ENCODE measurements around the gene TTLL3.
"Not testable (repeated sequence)": the region's sequence is repeated elsewhere in the genome, so short reads cannot be mapped to it uniquely, and the experiment has no call there.

The TTLL3 gene

GRCh38 chr3:9809615-9810432, at the start of gene TTLL3:
Gene TTLL3, plus strand, starts transcription at chr3:9810262. Its CDS starts 400 bp downstream, at chr3:9810662.
- DNase-seq (ENCODE audit: low spot score), result peak; percentile 59

- no peak for DNase-seq (ENCODE audit: low spot score)
Measured at GRCh38 chr3:9760779-9761505, 49.1 kb upstream of the TTLL3 start.

- DNase-seq (ENCODE audit: low spot score), result no peak
Measured at GRCh38 chr3:9761919-9762318, 48.1 kb upstream of the TTLL3 start.

DNA sequence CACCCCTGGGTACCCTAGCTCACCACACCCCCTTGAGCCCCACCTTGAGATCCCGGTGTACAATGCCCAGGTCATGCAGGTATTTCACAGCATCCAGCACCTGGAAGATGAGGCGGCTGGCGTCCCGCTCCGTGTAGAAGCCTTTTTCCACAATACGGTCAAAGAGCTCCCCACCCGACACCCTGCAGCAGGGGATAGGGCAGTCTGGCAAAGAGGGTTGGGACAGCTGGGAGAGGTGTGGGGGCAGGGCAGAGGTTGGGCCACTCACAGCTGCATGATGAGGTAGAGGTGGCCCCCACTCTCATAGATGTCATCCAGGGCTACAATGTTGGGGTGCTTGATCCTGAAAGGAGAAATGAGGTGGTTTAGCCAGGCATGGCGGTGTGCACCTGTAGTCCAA, 47.2 kb upstream of the TTLL3 start:
- DNase-seq (ENCODE audit: low spot score), result no peak

DNA sequence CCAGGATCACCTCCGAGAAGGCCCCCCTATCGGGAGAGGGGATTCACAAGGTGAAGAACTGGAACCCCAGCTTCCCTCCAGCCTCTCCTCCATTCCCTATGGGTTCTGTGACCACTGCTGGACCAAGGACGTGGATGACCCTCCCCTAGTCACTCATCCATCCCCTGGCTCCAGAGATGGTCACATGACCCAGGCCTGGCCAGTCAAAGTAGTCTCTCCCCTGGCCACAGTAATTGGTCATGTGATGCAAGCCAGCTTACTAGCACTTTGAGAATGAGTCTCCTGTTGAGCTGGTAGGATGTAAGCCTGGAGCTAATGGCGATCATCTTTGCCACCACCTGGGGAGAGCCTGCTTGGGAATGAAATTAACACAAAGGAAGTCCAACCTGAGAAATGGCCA, 44.2 kb upstream of the TTLL3 start:
- DNase-seq (ENCODE audit: low spot score), result no peak

DNA sequence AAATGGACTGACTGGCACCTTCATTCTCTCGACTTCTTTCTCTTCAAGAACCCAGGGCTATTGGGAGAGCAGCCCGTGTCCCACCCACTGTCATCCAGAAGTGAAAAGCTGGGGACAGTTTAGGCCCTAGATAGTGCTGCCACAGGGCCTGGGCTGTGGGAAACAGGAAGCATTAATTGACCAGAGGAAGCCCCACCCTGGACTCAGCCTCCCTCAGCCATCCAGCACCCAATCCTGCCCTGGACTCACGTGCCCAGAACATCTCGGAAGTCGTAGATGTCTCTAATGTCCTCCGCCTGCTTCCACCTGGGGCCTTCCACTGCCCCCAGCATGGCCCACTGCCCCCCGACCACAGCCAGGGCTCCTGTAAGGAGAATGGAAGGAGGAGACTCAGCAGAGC, 42.6 kb upstream of the TTLL3 start:
- DNase-seq (ENCODE audit: low spot score), result no peak

- no peak for DNase-seq (ENCODE audit: low spot score)
Measured at GRCh38 chr3:9768141-9768775, 41.8 kb upstream of the TTLL3 start.

- DNase-seq (ENCODE audit: low spot score), result no peak
Measured at GRCh38 chr3:9769012-9769411, 41.0 kb upstream of the TTLL3 start.

GRCh38 chr3:9769426-9770275, 40.4 kb upstream of the TTLL3 start, which contains the start of gene CAMK1:
Gene CAMK1, minus strand, starts transcription at chr3:9769947. Its CDS starts 2,198 bp downstream, at chr3:9767749.
- DNase-seq (ENCODE audit: low spot score), result no peak

GRCh38 chr3:9770276-9770812, 39.7 kb upstream of the TTLL3 start:
- no peak for DNase-seq (ENCODE audit: low spot score)

DNA sequence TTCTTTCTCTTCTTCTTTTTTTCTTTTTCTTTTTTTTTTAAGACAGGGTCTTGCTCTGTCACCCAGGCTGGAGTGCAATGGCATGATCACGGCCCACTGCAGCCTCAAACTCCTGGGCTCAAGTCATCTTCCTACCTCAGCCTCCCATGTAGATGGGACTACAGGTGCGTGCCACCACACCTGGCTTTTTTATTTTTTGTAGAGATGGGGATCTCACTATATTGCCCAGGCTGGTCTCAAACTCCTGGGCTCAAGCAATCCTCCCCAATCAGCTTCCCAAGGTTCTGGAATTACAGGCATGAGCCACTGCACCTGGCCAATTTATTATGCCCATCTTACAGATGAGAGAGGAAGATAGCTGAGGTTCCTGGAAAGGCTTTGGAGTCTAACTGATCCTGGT, 39.1 kb upstream of the TTLL3 start:
- DNase-seq (ENCODE audit: low spot score), result not testable (repeated sequence)

- no peak for DNase-seq (ENCODE audit: low spot score)
Measured at GRCh38 chr3:9776896-9777693, 33.0 kb upstream of the TTLL3 start.

GRCh38 chr3:9777694-9778021, 32.4 kb upstream of the TTLL3 start:
- DNase-seq (ENCODE audit: low spot score), result no peak

DNA sequence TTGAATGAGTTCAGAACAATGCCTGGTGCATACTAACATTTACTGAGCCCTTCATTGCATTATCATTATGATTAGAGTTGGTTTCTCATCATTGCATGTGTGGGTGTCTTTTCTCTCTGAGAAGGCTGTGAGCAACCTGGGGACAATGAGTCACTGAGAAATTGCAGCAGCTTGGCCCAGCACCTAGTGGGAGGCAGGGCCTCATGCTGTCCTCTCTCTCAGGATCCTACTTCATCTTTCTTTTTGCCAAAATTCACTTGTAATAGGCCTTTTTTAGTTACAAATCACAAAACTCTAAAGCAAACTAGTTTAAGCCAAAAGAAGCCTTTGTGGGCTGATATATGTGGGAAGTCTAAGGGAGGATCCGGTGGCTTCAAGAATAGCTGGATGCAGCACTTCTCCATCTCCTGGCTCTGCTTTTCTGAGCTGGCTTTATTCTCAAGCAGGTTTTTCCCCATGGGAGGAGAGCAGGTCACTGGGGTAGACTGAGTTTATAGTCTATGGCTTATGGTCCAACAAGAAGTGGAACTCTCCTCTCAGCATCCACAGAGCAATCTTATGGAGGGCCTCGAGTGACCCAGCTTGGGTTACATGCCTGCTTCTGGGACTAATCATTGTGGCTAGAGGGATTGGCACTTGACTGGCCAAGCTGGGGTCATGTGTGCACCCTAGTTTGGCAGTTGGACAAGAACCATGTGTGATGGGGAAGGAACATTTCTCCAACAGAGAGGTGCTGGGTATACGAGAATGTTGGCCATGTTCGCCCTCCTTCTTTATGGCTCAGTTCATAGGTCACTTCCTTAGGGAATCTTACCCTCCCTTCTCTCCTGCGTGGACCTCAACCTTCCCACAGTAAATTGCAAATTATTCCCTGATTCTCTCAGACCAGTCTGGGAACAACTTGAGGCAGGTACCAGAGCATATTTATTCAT, 31.7 kb upstream of the TTLL3 start:
- DNase-seq (ENCODE audit: low spot score), result no peak

GRCh38 chr3:9779075-9779593, 30.9 kb upstream of the TTLL3 start:
- DNase-seq (ENCODE audit: low spot score), result no peak

DNA sequence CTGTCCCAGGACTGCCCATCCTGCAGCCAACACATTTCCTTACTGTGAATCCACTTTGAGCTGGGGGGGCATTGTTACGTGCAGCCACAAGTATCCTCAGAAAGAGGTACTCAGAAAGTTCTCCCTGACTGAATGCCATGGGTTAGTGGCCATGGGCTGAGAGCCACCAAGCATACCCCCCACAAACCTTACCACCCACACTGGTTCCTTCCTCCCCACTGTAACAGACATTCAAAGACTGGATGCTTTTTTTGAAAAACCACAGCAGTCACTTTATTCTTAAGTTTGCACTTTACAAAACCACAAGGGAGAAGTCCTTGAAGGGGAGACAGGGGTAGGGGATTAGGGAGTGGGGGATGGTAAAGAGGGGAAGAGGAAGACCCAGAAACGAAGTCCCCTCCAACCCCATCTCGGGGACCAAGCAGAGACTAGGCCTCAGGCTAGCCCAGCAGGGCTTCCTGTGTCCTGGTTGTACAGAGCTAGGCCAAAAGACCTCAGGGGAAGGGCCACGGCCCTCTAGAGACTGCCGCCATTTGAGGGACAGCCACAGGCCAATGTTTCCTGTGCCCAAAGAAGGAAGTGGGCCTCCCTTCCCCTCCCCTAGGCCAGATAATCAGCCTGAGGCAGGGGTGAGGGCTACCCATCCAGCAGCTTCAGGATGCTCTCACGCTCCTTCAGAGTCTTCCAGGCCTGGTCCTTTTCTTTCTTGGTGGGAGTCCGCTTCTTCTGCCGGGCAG, 30.2 kb upstream of the TTLL3 start:
- DNase-seq (ENCODE audit: low spot score), result peak; percentile 54

- DNase-seq (ENCODE audit: low spot score), result peak; percentile 28
Measured at GRCh38 chr3:9780458-9780812, 29.6 kb upstream of the TTLL3 start.

DNA sequence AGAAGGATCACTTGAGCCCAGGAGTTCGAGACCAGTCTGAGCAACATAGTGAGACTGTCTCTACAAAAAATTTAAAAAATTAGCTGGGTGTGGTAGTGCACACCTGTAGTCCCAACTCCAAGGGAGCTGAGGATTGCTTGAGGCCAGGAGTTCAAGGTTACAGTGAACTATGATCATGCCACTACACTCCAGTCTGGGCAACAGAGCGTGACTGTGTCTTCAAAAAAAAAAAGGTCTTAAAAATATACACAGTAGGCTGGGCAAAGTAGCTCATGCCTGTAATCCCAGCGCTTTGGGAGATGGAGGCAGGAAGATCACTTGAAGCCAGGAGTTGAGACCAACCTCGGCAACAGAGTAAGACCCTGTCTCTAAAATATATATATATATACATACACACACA, 29.2 kb upstream of the TTLL3 start:
- DNase-seq (ENCODE audit: low spot score), result peak; percentile 37

DNA sequence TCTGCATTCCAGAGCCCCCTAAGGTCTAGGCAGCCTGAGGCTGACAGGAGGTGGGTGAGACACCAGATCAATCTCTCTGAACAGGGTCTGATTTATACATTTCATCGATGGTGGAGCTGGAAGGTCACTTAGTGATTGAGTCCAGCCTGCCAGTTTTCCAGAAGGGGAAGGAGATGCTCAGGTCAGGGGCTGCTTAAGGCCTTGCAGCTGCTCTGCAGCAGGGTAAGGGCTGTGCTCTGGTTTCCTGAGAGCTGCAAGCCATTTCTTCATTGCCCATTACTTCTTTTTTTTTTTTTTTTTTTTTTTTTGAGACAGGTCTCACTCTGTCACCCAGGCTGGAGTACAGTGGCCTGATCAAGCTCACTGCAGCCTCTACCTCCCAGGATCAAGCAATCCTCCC, 28.5 kb upstream of the TTLL3 start:
- DNase-seq (ENCODE audit: low spot score), result peak; percentile 21

Data from NAMALWA (cell line).